ENCODE measurements around the gene LRP5.

The LRP5 gene

GRCh38 chr11:68439355-68440065, 127.1 kb downstream of the LRP5 start:
- TF ChIP-seq CTCF (IDR thresholded peaks at IDR 0.05; ENCODE audit: borderline replicate concordance, insufficient read depth, low read depth, low read length) = no peak
- H3K4me3 ChIP-seq (ENCODE audit: low read depth, low read length) = no peak overlapping the region

- no peak overlapping the region for H3K4me3 ChIP-seq (ENCODE audit: low read depth, low read length)
- no peak for TF ChIP-seq CTCF (IDR thresholded peaks at IDR 0.05; ENCODE audit: borderline replicate concordance, insufficient read depth, low read depth, low read length)
Measured at GRCh38 chr11:68440224-68440623, 127.8 kb downstream of the LRP5 start.

GRCh38 chr11:68441466-68442230, 129.3 kb downstream of the LRP5 start:
- H3K4me3 ChIP-seq (ENCODE audit: low read depth, low read length) = no peak overlapping the region
- no peak for TF ChIP-seq CTCF (IDR thresholded peaks at IDR 0.05; ENCODE audit: borderline replicate concordance, insufficient read depth, low read depth, low read length)

GRCh38 chr11:68442433-68442832, 130.0 kb downstream of the LRP5 start:
- no peak overlapping the region for H3K4me3 ChIP-seq (ENCODE audit: low read depth, low read length)

GRCh38 chr11:68444566-68444965, 132.2 kb downstream of the LRP5 start:
- no peak for TF ChIP-seq CTCF (IDR thresholded peaks at IDR 0.05; ENCODE audit: borderline replicate concordance, insufficient read depth, low read depth, low read length)
- no peak overlapping the region for H3K4me3 ChIP-seq (ENCODE audit: low read depth, low read length)

More at GRCh38 chr11:68442433-68442832, 130.0 kb downstream of the LRP5 start:
- no peak for TF ChIP-seq CTCF (IDR thresholded peaks at IDR 0.05; ENCODE audit: borderline replicate concordance, insufficient read depth, low read depth, low read length)

GRCh38 chr11:68445531-68446035, 133.2 kb downstream of the LRP5 start:
- no peak for TF ChIP-seq CTCF (IDR thresholded peaks at IDR 0.05; ENCODE audit: borderline replicate concordance, insufficient read depth, low read depth, low read length)

More at GRCh38 chr11:68445531-68446035, 133.2 kb downstream of the LRP5 start:
- no peak overlapping the region for H3K4me3 ChIP-seq (ENCODE audit: low read depth, low read length)
